Muscle of arm (tissue), 14 donors: ENCODE measurements around the gene NTRK3. TPM values are rescaled to one million over a fixed set of nuclear protein-coding genes. Genes with fewer than 3 reads are reported as not detected.

Experiments used
- DNase-seq: peaks from one replicate; pipeline ENCODE4 v3.0.0-alpha.2; 2013
- long read RNA-seq, 11 donors: transcript quantifications; one replicate each; lab custom pipeline, GENCODE V29; 2026
- polyA plus RNA-seq, 12 donors: library from polyadenylated mRNA; unstranded; fragments of 120-200 nt; gene quantifications; one replicate each; pipeline ENCODE4 v1.2.1, GENCODE V29; 2013; ENCODE audit not compliant: insufficient read length in 12 of 12

The NTRK3 gene
- 10 to 100 TPM in 1 of 12 donors, 1 to 10 TPM in 10, not detected in 1; 2.6 to 11.9 (median 4.2) TPM for polyA plus RNA-seq
- long read RNA-seq, donor 1 = 0 reads
- long read RNA-seq, donor 2 = 0 reads
- long read RNA-seq, donor 3 = 0 reads
- long read RNA-seq, donor 4 = 0 reads
- long read RNA-seq, donor 5 = 0 reads
- long read RNA-seq, donor 6 = 0 reads
- long read RNA-seq, donor 7 = 0 reads
- long read RNA-seq, donor 8 = 0 reads
- long read RNA-seq, donor 9 = 0 reads
- long read RNA-seq, donor 10 = 0 reads
- long read RNA-seq, donor 11 = 0 reads

GRCh38 chr15:88256279-88257230 lies at the start of gene NTRK3:
Gene NTRK3, minus strand, starts transcription at chr15:88256739. Its CDS starts 586 bp downstream, at chr15:88256153.
- DNase-seq = peak; percentile 40

- DNase-seq = no peak
Measured at GRCh38 chr15:88303395-88303794, 46.9 kb upstream of the NTRK3 start.

GRCh38 chr15:88302373-88302772 lies 45.8 kb upstream of the NTRK3 start:
- DNase-seq = no peak

- no peak for DNase-seq
Measured at GRCh38 chr15:88301311-88301710, 44.8 kb upstream of the NTRK3 start.

GRCh38 chr15:88300861-88301260 lies 44.3 kb upstream of the NTRK3 start:
- DNase-seq = no peak

- no peak for DNase-seq
Measured at GRCh38 chr15:88300089-88300488, 43.5 kb upstream of the NTRK3 start.

GRCh38 chr15:88299497-88299896 lies 43.0 kb upstream of the NTRK3 start:
- no peak for DNase-seq

- no peak for DNase-seq
Measured at GRCh38 chr15:88288661-88289060, 32.1 kb upstream of the NTRK3 start.

GRCh38 chr15:88288206-88288605 lies 31.7 kb upstream of the NTRK3 start:
- DNase-seq = no peak

GRCh38 chr15:88284318-88284998 lies 27.9 kb upstream of the NTRK3 start:
- no peak for DNase-seq

- no peak for DNase-seq
Measured at GRCh38 chr15:88282614-88283013, 26.1 kb upstream of the NTRK3 start.

- DNase-seq = no peak
Measured at GRCh38 chr15:88276821-88277410, 20.4 kb upstream of the NTRK3 start.

- no peak for DNase-seq
Measured at GRCh38 chr15:88275804-88276203, 19.3 kb upstream of the NTRK3 start.

- peak; percentile 68 for DNase-seq
Measured at GRCh38 chr15:88274553-88275460, 18.3 kb upstream of the NTRK3 start.

- DNase-seq = no peak
Measured at GRCh38 chr15:88272421-88272820, 15.9 kb upstream of the NTRK3 start.

GRCh38 chr15:88269356-88270062 lies 13.0 kb upstream of the NTRK3 start:
- no peak for DNase-seq

- DNase-seq = no peak
Measured at GRCh38 chr15:88267720-88268119, 11.2 kb upstream of the NTRK3 start.

GRCh38 chr15:88266170-88266569 lies 9.6 kb upstream of the NTRK3 start:
- DNase-seq = no peak

GRCh38 chr15:88264622-88265021 lies 8.1 kb upstream of the NTRK3 start:
- DNase-seq = no peak

- DNase-seq = no peak
Measured at GRCh38 chr15:88262064-88262463, 5.5 kb upstream of the NTRK3 start.
